ENCODE results near the gene NEK3. TPM values are rescaled to one million over a fixed set of nuclear protein-coding genes. Genes with fewer than 3 reads are reported as not detected.

Gene NEK3
- polyA plus RNA-seq, 2 of the 4 experiments (the other 2 are of a cell fraction): 6.5 to 19.3 TPM

GRCh38 chr13:52096062-52096461 is 63.3 kb downstream of the NEK3 start:
- TF ChIP-seq, protein P1, sequence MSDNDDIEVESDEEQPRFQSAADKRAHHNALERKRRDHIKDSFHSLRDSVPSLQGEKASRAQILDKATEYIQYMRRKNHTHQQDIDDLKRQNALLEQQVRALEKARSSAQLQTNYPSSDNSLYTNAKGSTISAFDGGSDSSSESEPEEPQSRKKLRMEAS (IDR thresholded peaks at IDR 0.05): no peak
- TF ChIP-seq CBX2 (IDR thresholded peaks at IDR 0.05; ENCODE audit: borderline replicate concordance, low read depth) (no peak), NPAS2 (CRISPR knock-in tag; IDR thresholded peaks at IDR 0.05; ENCODE audit: borderline replicate concordance) (no peak), HOXB13 (CRISPR knock-in tag; IDR thresholded peaks at IDR 0.05; ENCODE audit: low read depth) (no peak), FOSL2 (IDR thresholded peaks at IDR 0.05) (no peak), FOSL2 (CRISPR knock-in tag; IDR thresholded peaks at IDR 0.05) (no peak), NR3C1 (IDR thresholded peaks at IDR 0.05) (no peak)
- CTCF ChIA-PET: no interaction called here
- no peaks in the 10 kb centered on the region for H3K9me3 ChIP-seq
- POLR2A ChIA-PET: no interaction called here
- no peak for DNase-seq (ENCODE audit: low read depth in 1 of 2, low spot score in 1 of 2)
- no peak overlapping the region for H3K4me2 ChIP-seq
- H3K4me1 ChIP-seq: no peaks in the 10 kb centered on the region
- no peak overlapping the region for H3K27ac ChIP-seq
- no peak for ATAC-seq
- H3K4me3 ChIP-seq: no peak overlapping the region
- 55% methylated on average over 2 of the region's 2 CpGs for WGBS (ENCODE audit: missing lambda C conversion rate)
- no peak for FAIRE-seq

- Histone ChIP-seq H3K27ac (no peak overlapping the region), H3K4me2 (no peak overlapping the region), H3K4me1 (no peaks in the 10 kb centered on the region), H3K9me3 (no peaks in the 10 kb centered on the region), H3K4me3 (no peak overlapping the region)
- DNase-seq (ENCODE audit: low read depth in 1 of 2, low spot score in 1 of 2) (no peak), ATAC-seq (no peak), FAIRE-seq (no peak)
- ChIA-PET POLR2A (no interaction called here), CTCF (no interaction called here)
- WGBS (ENCODE audit: missing lambda C conversion rate): 52% methylated on average over 2 of the region's 2 CpGs
- TF ChIP-seq, protein P2, sequence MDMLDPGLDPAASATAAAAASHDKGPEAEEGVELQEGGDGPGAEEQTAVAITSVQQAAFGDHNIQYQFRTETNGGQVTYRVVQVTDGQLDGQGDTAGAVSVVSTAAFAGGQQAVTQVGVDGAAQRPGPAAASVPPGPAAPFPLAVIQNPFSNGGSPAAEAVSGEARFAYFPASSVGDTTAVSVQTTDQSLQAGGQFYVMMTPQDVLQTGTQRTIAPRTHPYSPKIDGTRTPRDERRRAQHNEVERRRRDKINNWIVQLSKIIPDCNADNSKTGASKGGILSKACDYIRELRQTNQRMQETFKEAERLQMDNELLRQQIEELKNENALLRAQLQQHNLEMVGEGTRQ (IDR thresholded peaks at IDR 0.05): no peak
- TF ChIP-seq, protein P3, sequence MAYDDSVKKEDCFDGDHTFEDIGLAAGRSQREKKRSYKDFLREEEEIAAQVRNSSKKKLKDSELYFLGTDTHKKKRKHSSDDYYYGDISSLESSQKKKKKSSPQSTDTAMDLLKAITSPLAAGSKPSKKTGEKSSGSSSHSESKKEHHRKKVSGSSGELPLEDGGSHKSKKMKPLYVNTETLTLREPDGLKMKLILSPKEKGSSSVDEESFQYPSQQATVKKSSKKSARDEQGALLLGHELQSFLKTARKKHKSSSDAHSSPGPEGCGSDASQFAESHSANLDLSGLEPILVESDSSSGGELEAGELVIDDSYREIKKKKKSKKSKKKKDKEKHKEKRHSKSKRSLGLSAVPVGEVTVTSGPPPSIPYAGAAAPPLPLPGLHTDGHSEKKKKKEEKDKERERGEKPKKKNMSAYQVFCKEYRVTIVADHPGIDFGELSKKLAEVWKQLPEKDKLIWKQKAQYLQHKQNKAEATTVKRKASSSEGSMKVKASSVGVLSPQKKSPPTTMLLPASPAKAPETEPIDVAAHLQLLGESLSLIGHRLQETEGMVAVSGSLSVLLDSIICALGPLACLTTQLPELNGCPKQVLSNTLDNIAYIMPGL (CRISPR knock-in tag; IDR thresholded peaks at IDR 0.05; ENCODE audit: borderline replicate concordance): no peak
- TF ChIP-seq NPAS2 (CRISPR knock-in tag; IDR thresholded peaks at IDR 0.05; ENCODE audit: borderline replicate concordance): no peak
- TF ChIP-seq SMC3 (IDR thresholded peaks at IDR 0.05): no peak
- TF ChIP-seq HEYL (CRISPR knock-in tag; IDR thresholded peaks at IDR 0.05): no peak
- TF ChIP-seq TP53 (CRISPR knock-in tag; IDR thresholded peaks at IDR 0.05): no peak
- TF ChIP-seq RFX5 (IDR thresholded peaks at IDR 0.05): no peak
- no peak for TF ChIP-seq FOSB (CRISPR knock-in tag; IDR thresholded peaks at IDR 0.05)
- no peak for TF ChIP-seq REST (IDR thresholded peaks at IDR 0.05)
- no peak for TF ChIP-seq GATA3 (IDR thresholded peaks at IDR 0.05; ENCODE audit: borderline replicate concordance)
- TF ChIP-seq MAFK (IDR thresholded peaks at IDR 0.05; ENCODE audit: partially characterized antibody): no peak
- no peak for TF ChIP-seq ZFP36 (IDR thresholded peaks at IDR 0.05; ENCODE audit: borderline replicate concordance, partially characterized antibody)
- TF ChIP-seq, protein P4, sequence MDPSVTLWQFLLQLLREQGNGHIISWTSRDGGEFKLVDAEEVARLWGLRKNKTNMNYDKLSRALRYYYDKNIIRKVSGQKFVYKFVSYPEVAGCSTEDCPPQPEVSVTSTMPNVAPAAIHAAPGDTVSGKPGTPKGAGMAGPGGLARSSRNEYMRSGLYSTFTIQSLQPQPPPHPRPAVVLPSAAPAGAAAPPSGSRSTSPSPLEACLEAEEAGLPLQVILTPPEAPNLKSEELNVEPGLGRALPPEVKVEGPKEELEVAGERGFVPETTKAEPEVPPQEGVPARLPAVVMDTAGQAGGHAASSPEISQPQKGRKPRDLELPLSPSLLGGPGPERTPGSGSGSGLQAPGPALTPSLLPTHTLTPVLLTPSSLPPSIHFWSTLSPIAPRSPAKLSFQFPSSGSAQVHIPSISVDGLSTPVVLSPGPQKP (IDR thresholded peaks at IDR 0.05; ENCODE audit: low read depth, low read length): no peak
Observed at GRCh38 chr13:52092087-52092486, 67.3 kb downstream of the NEK3 start.
